ENCODE data around the gene TECTB.

The TECTB gene

GRCh38 chr10:112241651-112242341 lies 41.4 kb upstream of the TECTB start:
- TF ChIP-seq CTCF (IDR thresholded peaks at IDR 0.05; ENCODE audit: control extremely low read depth, extremely low read depth, low read depth, missing control alignments) = no peak
- ChIA-PET CTCF (interaction anchor here (0.8 kb wide), 1 partner anchor 10 kb away, joined by 3 read pairs; no protein-coding TSS in a partner anchor), POLR2A (no interaction called here)
- no peak for DNase-seq (ENCODE audit: extremely low spot score)

- no peak for TF ChIP-seq CTCF (IDR thresholded peaks at IDR 0.05; ENCODE audit: control extremely low read depth, extremely low read depth, low read depth, missing control alignments)
- CTCF ChIA-PET = interaction anchor here (0.8 kb wide), 1 partner anchor 10 kb away, joined by 3 read pairs; no protein-coding TSS in a partner anchor
- POLR2A ChIA-PET = no interaction called here
- no peak for DNase-seq (ENCODE audit: extremely low spot score)
Observed at GRCh38 chr10:112242769-112243168, 40.4 kb upstream of the TECTB start.

- POLR2A ChIA-PET = no interaction called here
- no peak for DNase-seq (ENCODE audit: extremely low spot score)
- CTCF ChIA-PET = no interaction called here
- no peak for TF ChIP-seq CTCF (IDR thresholded peaks at IDR 0.05; ENCODE audit: control extremely low read depth, extremely low read depth, low read depth, missing control alignments)
Observed at GRCh38 chr10:112243713-112244112, 39.5 kb upstream of the TECTB start.

- DNase-seq (ENCODE audit: extremely low spot score) = no peak
- ChIA-PET CTCF (no interaction called here), POLR2A (no interaction called here)
- TF ChIP-seq CTCF (IDR thresholded peaks at IDR 0.05; ENCODE audit: control extremely low read depth, extremely low read depth, low read depth, missing control alignments) = no peak
Observed at GRCh38 chr10:112244197-112244596, 39.0 kb upstream of the TECTB start.

GRCh38 chr10:112247791-112248190 lies 35.4 kb upstream of the TECTB start:
- no peak for TF ChIP-seq CTCF (IDR thresholded peaks at IDR 0.05; ENCODE audit: control extremely low read depth, extremely low read depth, low read depth, missing control alignments)
- CTCF ChIA-PET = no interaction called here
- POLR2A ChIA-PET = no interaction called here
- no peak for DNase-seq (ENCODE audit: extremely low spot score)

GRCh38 chr10:112248584-112249295 lies 34.5 kb upstream of the TECTB start:
- CTCF ChIA-PET = no interaction called here
- POLR2A ChIA-PET = no interaction called here
- no peak for TF ChIP-seq CTCF (IDR thresholded peaks at IDR 0.05; ENCODE audit: control extremely low read depth, extremely low read depth, low read depth, missing control alignments)
- no peak for DNase-seq (ENCODE audit: extremely low spot score)

All from GM10248 (cell line).